GM20431 (cell line): Measurements from ENCODE around the gene DLG2.
"Not testable (repeated sequence)": the region's sequence is repeated elsewhere in the genome, so short reads cannot be mapped to it uniquely, and the experiment has no call there.

Experiments
- in situ Hi-C: fragments of 300-500 bp; cut with MseI, MboI; formaldehyde crosslinking; loops from one replicate; pipeline ENCODE4 v1.15.0; 2020; ENCODE audit warnings: low sequenced_read_pairs; ENCODE audit not compliant: unreplicated experiment

Gene DLG2

DNA sequence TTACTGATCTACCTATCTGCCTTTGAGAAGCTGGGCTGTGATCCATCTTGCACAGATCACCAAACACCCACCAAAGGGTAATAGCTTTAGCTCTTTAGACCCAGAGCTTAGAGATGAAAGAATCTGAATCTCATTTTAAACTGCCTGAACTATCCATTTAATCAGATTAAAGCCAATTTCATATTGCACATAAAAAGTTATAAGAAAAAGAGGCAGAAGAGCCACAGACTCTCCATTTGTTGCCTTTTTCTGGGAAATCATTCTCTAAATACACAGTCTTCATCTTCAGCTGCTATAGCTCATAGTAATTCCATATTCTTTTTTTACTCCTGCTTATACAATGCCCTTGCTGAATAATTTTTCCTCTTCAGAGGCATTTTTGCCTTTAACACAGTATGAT is 271.2 kb downstream of the DLG2 start:
- in situ Hi-C loops, result no loop called here

- in situ Hi-C loops, result not testable (repeated sequence)
These were observed 277.6 kb downstream of the DLG2 start for GRCh38 chr11:85349539-85349938.

GRCh38 chr11:85348945-85349344 is 278.2 kb downstream of the DLG2 start:
- in situ Hi-C loops, result no loop called here

GRCh38 chr11:85347291-85347690 is 279.9 kb downstream of the DLG2 start:
- in situ Hi-C loops, result no loop called here

DNA sequence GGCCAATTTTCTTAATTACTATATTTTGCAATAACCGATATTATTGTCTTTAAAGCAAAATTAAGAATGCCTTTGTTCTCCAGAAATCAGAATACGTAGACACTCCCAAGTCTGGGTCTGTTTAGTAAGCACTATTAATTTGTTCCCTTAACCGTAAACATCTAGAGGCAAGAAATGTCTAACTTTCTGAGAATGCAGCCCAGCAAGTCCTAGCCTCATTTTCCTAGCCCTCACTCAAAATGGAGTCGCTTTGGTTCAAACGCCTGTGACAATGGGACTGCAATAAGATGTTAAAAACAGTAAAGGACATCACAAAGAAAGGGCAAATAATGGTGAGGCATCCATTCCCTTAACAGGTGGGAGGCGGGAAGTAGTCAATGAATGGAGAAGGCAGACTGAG is 280.7 kb downstream of the DLG2 start:
- in situ Hi-C loops, result no loop called here

DNA sequence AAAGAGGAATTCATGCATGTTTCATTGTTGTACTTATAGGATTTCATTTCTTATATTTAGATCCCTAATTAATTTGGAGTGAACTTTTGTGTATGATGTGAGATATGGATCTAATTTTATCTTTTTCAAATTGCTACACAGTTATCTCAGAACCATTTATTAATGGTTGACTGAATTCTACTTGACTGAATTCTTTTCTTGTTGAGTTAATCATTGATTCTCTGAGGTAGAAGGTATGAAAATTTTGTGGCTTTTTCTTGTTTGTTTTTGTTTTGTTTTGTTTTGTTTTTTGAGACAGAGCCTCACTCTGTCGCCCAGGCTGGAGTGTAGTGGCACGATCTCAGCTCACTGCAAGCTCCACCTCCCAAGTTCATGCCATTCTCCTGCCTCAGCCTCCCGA is 286.3 kb downstream of the DLG2 start:
- in situ Hi-C loops, result not testable (repeated sequence)

DNA sequence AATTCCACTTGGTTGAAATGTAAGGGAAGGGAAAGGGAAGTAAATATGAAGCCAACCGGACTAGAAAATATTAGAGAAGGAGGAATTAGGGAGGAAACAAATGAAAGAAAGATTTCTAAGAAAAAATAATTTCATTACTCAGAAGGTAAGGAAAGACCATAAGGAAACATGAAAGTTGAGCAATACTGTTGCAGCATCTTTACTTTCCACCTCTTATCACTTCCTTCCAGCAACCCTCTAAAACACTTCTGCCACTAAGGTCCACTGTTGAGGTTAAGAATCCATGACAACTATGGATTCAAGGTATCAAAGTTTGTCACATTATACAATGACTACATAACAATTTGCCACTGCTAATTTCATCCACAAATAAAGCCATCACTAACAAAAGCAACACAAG is 308.6 kb downstream of the DLG2 start:
- in situ Hi-C loops, result no loop called here

GRCh38 chr11:85316967-85317366 is 310.2 kb downstream of the DLG2 start:
- in situ Hi-C loops, result no loop called here

DNA sequence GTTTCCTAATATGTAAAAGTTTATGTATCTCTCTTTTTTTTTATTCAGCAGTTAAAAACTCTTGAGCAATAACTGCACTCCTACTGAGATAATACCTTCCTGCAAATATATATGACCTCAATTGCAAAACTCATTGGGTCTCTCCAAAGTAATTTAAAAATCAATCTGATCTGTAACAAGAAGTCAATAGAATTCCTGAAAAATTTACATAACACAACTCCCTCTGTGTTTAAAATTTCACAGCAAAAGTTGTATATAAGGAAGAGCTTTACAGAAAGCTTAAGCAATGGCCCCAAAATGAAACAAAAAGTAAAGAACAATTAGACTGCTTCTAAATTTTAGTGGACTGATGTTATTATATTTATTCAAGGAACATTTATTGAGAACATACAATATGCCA is 313.4 kb downstream of the DLG2 start:
- in situ Hi-C loops, result no loop called here

- in situ Hi-C loops, result no loop called here
These were observed 316.7 kb downstream of the DLG2 start for GRCh38 chr11:85310479-85310878.

DNA sequence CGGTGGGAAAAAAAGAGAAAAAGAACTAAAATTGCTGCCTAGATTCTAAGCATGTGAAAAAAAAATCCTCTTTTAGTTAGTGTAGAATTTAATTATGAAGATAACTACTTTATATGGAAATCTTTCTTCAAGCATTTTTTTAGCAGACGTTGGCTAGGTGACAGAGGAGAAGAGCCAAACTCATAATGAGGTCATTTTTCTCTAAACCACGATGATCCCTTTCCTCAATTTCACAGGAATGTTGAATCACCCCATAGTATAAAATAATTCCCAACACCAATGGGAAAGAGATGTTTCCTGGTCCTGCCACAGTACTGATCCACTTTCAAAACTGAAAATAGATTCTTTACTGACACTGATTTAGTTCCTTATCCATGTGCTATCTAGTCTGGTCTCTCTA is 319.8 kb downstream of the DLG2 start:
- in situ Hi-C loops, result no loop called here

DNA sequence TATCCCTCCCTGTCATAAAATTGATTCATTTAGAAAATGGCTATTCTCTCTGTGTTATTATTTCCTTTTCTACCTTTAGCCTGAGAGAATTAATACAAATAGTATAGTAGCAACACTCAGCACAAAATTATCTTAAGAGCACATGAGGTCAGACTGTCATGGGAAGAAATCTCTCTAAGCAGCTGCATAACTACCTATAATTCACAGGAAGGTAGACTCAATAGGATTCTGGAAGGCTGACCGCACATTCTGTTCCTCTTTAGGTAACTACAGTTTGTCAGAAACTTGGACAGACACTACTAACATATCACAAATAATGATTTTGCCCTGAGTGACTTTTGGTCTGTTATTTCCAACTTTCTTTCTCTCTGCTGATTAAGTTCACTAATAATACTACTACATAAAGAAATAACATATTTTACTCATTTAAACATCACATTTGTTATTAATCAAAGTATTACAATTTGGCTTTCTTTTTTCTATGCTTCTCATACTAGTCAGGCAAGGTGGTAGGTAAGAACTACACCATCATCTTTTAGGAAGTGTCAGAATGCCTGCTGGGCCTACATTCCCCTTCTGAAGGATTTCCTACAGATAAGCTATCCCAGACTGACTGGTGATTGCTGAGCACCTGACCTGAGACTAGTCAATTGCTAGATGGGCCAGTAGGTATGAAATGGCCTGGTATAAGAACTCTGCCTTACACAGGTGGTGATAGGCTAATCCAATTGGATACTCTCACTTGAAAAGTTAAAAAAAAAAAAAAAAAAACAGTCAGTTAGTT is 325.1 kb downstream of the DLG2 start:
- in situ Hi-C loops, result no loop called here

DNA sequence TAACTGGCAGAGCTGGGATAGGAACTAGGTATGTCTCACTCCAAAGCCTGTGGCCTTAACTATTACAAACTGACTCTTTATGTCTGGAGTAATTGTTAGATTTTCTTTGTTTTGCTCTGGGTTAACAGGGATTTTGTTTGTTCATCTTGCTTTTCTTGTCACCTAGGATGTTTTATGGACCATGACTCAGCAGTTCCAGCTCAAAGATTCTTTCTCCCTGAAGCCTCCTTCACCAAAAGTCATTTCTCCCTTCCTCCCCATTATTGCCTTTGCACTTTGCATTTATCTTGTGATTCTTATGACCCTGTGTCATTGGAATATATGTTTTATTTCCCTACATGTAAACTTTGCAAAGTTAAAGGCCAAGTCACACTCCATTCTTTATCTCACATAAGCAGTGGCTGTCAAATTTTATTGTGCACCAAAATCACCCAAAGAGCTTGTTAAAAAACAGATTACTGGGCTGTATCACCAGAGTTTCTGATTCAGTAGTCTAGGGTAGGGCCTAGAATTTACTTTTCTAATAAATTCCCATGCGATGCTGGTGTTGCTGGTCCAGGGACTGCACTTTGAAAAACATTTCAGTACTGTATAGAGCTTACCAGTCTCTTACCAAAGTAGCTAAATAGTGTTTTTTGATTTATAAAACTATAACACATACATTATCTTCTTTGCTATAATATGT is 327.7 kb downstream of the DLG2 start:
- in situ Hi-C loops, result no loop called here

GRCh38 chr11:85295694-85296271 is 331.4 kb downstream of the DLG2 start:
- in situ Hi-C loops, result no loop called here

DNA sequence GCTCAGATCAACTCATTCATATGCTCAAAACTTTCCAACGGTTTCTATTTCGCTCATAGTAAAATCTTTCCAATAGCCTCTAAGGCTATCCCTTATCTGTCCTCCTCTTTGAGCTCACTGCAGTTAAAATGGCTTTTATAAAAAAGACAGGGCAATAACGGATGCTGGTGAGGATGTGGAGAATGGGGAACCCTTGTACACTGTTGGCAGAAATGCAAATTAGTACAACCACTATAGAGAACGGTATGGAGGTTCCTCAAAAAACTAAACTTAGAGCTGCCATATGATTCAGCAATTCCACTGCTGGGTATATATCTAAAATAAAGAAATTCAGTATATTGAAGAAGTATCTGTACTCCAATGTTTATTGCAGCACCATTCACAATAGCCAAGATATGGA is 345.6 kb downstream of the DLG2 start:
- in situ Hi-C loops, result no loop called here

DNA sequence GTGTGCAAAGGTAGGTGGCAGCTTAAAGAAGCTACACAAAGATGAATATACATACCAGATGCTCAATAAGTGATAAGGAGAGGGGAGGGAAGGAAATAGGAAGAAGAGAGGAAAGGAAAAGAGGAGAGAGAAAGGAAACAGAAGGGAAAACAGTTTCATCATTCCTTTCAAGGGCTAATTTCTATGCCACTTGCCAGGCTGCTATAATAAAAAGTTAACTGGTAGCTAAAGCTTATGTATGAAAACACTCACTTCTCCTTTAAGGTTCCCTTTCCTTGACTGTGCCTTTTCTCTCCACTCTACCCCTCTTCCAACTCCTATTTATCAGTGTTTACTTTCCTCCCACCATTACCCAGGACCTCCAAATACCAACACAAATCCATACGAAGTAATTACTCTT is 347.9 kb downstream of the DLG2 start:
- in situ Hi-C loops, result no loop called here

DNA sequence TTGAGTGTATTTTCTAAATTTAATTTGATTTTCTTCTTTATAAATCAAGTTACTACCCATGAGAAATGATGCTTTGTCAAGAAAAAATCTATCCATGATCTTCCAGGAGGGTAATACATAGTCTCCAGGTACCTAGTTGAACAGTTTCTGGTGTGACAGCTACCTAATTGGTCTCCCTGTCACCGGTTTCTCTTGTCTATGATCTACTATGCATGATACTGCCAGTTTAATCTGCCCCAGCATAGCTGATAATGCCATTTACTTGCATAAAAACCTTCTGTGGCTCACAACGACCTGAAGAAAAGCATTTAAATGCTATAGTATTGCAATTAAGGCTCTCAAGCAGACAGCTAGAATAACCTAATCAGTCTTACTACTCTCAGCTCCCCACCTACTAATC is 349.5 kb downstream of the DLG2 start:
- in situ Hi-C loops, result no loop called here

DNA sequence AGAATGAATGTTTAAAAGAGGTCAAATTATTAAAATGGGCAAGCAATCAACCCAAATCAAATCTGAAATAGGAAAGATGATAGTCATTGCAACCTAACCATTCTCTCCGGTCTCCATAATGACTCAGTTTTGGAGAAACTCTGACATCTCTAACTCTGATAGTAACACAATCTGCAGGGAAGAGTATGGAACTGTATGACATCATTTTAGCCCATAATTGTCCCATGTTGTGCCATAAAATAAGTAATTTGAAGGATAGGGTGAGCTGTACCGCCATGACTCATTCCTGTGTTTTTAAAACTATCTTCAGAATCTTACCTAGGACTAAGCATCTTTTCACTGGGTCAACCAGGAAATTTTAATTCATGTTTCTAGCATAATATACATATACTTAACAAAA is 350.8 kb downstream of the DLG2 start:
- in situ Hi-C loops, result no loop called here

GRCh38 chr11:85270315-85270714 is 356.8 kb downstream of the DLG2 start:
- in situ Hi-C loops, result not testable (repeated sequence)

GRCh38 chr11:85269109-85269508 is 358.0 kb downstream of the DLG2 start:
- in situ Hi-C loops, result no loop called here

- in situ Hi-C loops, result no loop called here
These were observed 360.5 kb downstream of the DLG2 start for GRCh38 chr11:85266646-85267045.
